Measurements from ENCODE around the gene SAMD4A.

SAMD4A gene

DNA sequence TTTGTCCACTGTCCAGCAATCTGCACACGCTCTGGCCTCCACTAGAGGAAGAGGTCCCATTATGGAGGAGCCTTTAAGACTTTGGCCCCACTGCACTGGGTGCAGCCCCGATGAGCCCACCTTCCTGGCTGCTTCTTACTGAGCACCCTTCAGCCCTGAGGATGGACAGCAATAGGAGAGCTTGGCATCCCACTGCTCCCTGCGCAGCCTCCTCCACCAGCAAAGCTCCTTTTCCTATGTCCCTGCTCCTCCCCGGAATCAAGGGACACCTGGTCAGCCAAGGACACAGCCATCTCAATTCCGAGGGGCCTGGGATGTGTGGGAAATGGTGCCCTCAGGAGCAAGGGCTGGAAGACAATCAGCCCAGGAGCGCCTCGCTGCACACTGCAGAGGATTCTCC lies 241.0 kb downstream of the SAMD4A start:
- DNase-seq = no peak

- peak; percentile 8 for DNase-seq
Observed at GRCh38 chr14:54808326-54809161, 241.6 kb downstream of the SAMD4A start.

- no peak for DNase-seq
Observed at GRCh38 chr14:54809767-54810166, 242.8 kb downstream of the SAMD4A start.

DNA sequence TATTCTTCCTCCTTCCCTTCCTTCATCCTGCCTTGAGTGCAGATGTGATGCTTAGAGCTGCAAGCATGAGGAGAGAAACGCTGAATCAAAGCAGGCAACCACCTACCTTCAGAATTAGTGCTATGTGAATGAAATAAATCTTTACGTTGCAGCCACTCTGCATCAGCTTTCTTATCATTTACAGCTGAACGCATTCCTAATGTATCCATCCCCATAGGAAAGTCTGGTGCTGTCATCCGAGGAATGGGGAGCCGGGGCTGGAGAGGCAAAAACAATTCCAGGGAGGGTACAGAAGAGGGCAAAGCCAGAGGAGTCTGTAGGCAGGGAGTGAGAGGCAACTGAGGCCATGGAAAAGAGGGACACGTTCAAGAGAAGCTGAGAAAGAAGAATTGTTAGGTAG lies 245.7 kb downstream of the SAMD4A start:
- DNase-seq = no peak

- no peak for DNase-seq
Observed at GRCh38 chr14:54813081-54813480, 246.2 kb downstream of the SAMD4A start.

DNA sequence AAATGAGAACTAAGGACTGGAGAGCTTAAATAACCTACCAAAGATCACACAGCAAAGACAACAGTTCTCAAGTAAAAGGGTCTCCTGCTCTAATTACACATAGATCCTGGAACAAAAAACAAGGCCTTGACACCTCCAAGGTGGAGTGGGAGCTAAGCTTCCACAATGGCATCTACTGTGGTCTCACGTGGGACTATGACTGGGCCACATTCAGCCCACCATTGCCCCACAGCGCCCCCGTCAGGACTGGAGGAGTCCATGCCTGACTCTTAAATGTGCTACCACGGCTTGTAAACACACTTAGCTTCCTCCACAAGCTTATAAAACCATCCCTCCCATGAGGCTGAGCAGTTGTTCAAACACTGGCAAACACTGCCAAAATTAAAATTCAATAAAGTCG lies 247.1 kb downstream of the SAMD4A start:
- peak; percentile 59 for DNase-seq

- no peak for DNase-seq
Observed at GRCh38 chr14:54815016-54815415, 248.1 kb downstream of the SAMD4A start.

DNA sequence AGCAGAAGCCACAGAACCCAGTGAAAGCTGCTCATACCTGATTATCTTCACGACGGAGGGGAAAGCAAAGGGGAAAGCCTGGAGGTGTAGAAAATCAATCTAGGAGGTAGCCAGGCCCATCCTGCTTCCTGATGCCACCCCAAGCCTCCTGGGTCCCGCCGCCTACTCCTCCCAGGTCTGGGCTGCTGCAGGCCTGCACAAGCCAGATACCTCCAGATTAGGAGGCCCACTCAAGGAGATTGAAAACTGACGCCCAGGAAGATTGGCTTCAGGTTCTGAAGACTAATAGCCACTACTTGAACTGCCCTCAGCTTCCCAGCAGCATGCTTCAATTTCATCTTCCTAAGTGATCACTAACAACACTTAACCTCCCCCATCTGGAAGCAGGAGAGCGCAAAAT lies 248.6 kb downstream of the SAMD4A start:
- DNase-seq = peak; percentile 28

- DNase-seq = no peak
Observed at GRCh38 chr14:54816450-54816849, 249.5 kb downstream of the SAMD4A start.

GRCh38 chr14:54817506-54817905 lies 250.6 kb downstream of the SAMD4A start:
- no peak for DNase-seq

DNA sequence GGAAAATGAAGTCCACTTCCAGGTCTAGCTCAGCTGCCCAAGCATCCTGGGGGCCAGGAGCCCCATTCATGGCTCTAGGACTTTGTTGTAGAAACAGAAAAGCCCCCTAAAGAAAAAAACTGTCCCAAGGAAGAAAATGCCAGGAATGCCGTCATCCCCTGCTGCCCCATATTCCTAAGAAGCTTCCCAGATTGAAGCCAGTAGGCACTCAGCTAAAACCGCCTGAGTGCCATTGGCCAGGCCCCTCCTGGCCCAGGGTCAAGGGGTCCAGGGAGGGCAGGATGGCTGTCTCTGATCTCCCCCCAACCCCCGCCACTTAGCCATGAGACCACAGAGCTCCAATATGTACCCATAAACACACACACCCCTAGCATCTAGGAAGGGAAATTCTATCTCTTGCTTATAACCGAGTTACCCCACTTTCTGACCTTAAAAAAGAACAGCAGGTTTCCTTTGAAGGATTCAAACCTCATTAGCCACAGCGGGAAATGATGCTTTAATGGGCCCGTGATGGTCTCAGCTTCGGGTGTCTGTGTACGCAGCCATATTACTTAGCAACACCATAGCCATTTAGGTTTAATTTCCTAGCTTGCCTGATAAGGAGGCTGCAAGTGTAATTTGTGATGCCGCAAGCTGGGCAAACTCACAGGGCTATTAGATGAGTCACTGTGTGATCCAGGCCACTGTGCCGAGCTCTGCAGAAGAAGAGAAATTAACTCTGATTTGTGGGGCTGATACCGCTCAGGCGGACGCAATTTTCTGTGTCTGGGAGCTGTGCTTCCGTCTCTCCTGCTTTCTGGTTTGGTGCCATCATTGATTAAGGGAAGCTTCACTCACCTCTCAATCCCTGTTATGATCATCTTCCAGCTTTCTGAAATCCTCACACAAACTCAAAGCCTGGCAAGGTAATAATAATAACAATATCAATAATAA lies 251.5 kb downstream of the SAMD4A start:
- DNase-seq = peak; percentile 99

DNA sequence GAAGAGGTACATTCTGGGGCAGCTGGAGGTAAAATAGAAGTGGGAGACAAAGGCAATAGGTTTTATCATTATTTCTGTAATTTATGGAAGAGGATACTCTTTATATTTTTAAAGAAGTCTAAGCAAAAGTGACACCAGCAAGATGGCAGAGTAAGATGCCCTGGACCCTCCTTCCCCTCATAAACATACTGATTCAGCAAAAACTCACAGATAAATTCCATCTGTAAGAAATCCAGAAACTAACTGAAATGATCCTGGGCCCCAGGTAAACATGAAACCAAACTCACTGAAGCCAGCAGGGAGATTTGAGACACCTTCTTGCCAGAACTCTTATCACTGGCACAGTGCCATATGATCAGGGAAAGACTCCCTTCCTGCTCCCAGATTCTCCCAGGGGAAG lies 255.8 kb downstream of the SAMD4A start:
- DNase-seq = peak; percentile 25

DNA sequence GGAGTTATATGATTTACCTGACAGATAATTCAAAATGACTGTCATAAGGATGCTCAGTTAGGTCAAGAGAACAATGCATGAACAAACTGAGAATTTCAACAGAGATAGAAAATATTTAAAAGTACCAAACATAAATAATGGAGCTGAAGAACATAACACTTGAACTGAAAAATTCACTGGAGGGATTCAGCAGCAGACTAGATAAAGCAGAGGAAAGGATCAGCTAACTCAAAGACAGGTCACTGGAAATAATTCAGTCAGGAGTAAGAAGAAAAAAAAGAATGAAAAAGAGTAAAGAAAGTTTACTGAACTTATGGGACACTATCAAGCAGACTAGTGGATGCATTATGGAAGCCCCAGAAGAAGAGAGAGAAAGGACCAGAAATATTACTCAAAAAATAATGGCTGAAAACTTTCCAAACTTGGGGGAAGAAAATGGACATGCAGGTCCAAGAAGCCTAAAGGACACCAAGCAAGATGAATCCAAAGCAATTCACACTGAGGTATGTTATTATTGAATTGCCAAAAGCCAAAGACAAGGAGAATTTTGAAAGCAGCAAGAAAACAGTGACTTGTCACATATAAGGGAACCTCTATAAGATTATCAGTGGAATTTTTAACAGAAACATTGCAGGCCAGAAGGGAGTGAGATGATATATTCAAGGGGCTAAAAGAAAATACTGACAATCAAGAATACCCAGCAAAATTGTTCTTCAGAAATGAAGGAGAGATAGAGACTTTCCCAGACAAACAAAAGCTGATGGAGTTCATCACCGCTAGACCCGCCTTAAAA lies 257.0 kb downstream of the SAMD4A start:
- DNase-seq = no peak

GRCh38 chr14:54828037-54828436 lies 261.1 kb downstream of the SAMD4A start:
- DNase-seq = no peak

GRCh38 chr14:54829486-54830224 lies 262.7 kb downstream of the SAMD4A start:
- no peak for DNase-seq

GRCh38 chr14:54830650-54831049 lies 263.7 kb downstream of the SAMD4A start:
- DNase-seq = no peak

DNA sequence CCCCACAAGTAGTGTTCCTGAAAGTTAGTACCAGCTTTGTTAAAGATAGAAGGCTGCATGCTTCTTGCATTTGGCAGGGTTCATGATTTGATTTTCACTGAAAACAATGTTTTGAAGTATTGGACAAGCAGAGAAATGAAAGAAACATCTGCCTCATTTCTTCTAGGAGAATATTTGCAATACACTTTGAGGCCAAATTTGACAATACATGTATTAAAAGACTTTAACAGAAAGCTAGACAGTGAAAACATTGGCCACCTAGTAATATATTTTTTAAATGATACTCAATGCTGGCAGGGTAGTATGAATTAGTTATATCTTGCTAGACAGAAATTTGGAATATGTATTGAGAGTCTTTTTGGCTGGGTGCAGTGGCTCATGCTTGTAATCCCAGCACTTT lies 267.2 kb downstream of the SAMD4A start:
- DNase-seq = no peak

- DNase-seq = no peak
Observed at GRCh38 chr14:54834727-54835126, 267.8 kb downstream of the SAMD4A start.

GRCh38 chr14:54836231-54836630 lies 269.3 kb downstream of the SAMD4A start:
- DNase-seq = no peak

DNA sequence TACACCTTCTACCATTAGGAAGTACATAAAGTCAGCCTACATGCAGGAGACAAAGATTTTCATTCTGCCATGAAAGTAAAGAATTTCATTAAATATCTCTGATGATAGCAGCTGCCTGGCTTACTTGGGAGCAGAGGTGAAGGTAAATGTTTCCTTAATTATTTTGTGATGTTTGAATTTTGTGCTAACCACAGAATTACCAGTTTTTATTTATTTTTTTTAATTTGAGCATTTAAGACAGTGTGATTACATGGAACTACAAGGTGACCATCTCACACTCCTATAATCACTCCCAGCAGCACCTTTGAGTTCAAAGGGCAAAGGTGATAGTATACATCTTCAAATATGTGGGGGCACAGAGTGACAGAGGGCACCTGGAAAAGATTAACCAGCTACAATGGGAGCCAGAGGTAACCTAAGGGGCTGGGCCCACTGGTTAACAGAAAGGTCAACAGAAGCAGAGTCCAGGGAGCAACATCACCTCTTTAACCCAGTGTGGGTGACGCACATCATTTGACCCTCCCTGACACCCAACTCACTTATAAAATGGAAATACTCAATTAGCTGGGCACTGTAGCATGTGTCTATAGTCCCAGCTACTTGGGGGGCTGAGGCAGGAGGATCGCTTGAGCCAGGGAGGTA lies 270.7 kb downstream of the SAMD4A start:
- DNase-seq = no peak

DNA sequence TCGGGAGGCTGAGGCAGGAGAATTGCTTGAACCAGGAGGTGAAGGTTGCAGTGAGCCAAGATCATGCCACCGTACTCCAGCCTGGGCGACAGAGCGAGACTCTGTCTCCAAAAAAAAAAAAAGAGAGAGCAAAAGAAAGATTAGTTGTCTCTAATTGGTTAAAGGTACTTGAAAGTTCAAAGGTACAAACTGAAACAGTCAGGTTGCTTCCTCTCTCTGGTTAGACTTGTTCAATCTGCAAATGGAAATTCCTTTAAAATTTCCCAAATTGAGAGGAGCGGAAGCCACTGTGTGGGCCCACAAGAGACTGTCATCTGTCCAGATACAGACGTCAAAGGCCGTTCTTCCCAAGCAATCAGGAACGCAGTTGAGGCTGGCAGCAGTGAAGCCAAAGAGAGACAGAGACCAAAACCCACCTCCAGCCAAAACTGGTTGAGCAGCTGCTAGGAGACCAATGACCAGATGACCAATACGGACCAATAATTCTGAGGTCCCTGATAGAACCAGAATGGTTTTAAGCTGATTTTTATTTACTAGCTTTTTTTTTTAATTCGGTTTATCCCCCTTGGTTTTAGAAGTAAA lies 272.1 kb downstream of the SAMD4A start:
- no peak for DNase-seq
